ENCODE data around the gene ASB5.

Gene ASB5

DNA sequence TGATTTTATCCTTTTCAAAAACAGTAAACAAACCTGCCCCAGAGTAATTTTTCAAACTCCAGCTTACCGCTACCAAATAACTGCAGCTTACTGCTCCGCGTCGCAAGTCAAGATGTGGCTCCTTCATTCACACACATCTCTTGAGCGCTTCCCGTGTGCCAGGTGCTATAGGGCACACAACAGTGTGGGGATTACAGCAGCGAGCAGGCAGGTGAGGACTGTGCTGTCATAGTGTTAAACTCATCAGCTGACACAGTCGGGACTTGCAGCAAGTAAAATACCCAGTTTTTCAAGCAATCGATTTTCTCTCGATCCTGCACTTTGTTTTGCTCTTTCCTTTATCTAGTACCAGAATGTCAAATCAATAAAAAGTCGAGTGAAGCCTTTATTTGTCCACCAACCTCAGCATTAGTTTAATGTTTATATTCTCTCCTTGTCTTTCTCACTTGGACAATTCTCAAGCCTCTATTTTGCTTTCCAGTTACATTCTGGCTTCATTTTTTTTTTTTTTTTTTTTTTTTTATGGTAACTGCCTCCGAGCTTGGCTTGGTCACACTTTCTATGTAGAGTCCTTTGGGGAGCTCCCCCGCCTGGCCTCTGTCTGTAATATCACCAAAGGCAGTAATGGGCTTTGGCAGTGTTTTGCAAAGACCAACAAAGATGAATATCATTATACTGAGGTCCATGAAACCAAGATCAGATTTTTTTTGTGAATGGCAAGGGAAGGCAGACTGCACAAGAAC lies 8.3 kb upstream of the ASB5 start:
- DNase-seq, result peak; percentile 75

GRCh38 chr4:176276710-176277109 lies 7.7 kb upstream of the ASB5 start:
- DNase-seq, result no peak

DNA sequence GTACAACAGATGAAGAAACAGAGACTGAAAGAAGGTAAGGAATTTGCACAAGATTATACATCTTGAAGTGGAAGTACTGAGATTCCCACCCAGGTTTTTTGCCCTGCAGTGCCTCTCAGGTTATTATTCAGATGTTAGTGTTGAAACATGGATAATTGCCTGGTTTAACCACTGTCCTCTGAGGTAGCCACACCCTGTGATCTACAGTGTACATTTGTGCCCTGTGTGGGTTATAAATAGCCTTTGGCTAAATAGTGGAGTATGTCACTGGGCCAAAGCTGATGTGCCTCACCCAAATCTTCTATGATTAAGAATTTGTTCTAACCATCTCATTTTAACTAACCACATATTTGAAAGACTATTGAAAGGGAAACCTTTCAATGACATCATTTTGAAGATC lies 5.4 kb upstream of the ASB5 start:
- no peak for DNase-seq

- no peak for DNase-seq
Measured at GRCh38 chr4:176273736-176274135, 4.7 kb upstream of the ASB5 start.

DNA sequence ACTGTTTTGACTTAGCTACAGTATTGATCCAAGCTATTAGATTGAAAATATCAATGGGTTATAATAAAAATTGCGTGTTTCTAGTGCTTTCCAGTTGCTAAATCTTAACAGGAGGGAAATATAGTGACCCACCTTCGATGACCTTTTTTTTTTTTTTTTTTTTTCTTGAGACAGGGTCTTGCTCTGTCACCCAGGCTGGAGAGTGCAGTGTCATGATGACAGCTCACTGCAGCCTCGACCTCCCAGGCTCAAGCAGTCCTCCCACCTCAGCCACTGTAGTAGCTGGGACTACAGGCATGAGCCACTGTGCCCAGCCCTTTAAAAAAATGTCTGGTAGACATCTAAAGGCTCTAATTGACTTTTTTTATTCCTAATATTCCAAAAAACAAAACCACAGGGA lies 3.8 kb upstream of the ASB5 start:
- DNase-seq, result no peak

GRCh38 chr4:176271749-176272148 lies 2.7 kb upstream of the ASB5 start:
- DNase-seq, result no peak

- peak; percentile 97 for DNase-seq
Measured at GRCh38 chr4:176270669-176271068, 1.6 kb upstream of the ASB5 start.

DNA sequence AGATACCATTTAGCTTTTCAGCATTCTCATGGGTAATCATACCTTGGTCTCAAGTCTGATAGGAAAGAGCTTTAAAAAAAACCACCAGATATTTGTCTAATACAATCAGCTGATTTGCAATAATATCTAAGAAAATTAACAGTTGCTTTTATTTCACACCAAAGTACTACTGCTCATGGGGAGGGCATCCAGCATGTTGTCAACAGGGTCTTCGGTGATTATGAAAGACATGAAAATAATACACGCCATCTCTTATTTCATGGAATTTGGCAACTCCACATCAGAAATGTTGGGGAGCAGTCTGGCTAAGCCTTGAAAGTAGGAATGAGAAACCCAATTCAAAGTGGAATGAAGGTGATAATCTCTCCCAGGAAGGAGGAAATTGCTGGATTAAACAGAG lies 3.0 kb downstream of the ASB5 start:
- DNase-seq, result no peak

- DNase-seq, result no peak
Measured at GRCh38 chr4:176262243-176262642, 6.8 kb downstream of the ASB5 start.

GRCh38 chr4:176261481-176261880 lies 7.5 kb downstream of the ASB5 start:
- DNase-seq, result no peak

DNA sequence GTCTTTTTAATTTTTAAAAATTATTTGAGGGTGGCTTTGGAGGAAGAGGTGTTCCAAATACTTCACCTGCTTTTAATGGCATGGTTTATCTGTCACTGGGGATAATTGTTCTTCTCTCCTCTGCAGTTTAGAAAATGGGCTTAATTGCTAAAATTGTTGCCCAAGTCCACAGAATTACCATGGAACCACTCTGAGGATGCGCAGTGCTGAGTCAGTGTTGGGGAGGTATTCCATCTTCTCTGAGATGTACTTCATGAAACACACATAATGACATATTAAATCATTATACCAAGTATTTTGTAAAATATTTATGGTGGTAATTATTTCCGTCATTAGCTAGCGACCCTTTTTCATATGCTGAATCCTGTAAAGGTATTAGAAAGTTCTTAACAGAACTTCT lies 8.0 kb downstream of the ASB5 start:
- DNase-seq, result no peak

DNA sequence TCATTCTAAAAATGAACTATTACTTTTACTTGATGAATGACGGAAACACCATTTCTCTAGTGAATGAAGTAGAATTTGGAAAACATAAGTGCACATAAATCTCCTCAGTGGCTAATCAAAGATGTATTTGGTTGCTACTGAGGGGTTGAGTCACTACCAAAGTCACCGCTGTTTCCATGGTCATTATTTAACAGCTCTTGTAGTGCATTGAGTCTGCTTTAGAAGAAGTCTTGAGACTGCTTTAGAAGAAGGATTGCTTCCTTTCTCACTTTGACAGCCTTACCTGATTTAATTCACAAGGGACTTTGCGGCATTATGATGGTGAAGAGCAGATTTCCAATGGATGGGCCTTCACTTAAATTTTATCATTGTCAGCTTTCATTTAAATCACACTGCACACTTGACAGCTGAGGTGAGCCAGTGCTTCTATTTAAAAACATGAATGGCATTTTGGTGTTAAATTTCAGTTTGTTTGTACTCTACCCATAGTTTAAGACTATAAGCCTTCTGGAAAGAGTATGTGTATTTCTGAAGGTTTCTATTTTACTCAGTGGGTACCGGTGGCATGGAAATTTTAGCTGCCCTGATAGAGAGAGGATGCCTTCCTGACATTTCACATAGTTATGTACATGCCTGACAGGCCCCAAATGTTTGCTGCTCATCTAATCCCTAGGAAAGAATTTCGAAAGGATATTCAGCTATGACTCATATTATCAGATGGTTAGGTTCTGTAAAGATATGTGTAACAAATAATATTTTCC lies 9.5 kb downstream of the ASB5 start:
- DNase-seq, result no peak

- DNase-seq, result no peak
Measured at GRCh38 chr4:176258135-176258534, 10.9 kb downstream of the ASB5 start.

GRCh38 chr4:176256921-176257320 lies 12.1 kb downstream of the ASB5 start:
- no peak for DNase-seq

- no peak for DNase-seq
Measured at GRCh38 chr4:176242764-176243347, 26.2 kb downstream of the ASB5 start.

DNA sequence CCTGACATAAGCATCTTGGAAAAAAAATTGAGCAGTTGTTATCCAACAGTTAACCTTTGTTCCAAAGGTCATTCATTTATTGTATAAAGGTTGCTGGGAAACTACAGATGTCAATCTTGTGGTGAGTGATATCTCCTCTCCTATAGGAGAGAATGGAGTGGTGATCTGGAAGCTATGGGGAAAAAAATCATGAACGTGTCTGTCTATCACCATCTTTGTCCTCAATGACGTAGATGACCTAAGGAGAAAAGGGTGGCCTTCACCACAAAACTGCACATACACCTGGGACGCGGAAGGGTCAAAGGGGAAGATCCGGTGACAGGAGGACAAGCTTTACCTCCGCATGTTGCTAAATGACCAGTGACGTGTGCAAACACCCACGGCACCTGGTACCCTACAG lies 27.3 kb downstream of the ASB5 start:
- DNase-seq, result no peak

GRCh38 chr4:176238826-176239225 lies 30.2 kb downstream of the ASB5 start:
- no peak for DNase-seq

DNA sequence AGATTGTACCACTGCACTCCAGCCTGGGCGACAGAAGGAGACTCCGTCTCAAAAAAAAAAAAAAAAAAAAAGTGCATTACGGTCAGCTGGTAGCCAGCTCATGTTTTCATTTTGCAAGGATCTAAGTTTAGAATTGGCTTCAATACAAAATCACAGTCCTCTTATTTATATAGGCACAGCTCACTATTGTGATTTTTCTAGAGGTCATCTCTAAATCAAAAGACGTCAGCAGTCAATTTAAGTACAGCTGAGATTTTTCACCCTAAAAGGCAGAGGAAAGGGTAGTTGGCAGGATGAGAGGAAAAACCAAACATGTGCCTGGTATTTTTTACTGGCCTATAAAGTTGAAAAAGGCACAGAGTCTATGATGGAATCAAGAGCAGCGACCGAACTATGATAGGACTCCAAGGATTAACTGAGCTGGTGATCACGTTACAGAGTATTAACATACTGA lies 30.8 kb downstream of the ASB5 start:
- no peak for DNase-seq

DNA sequence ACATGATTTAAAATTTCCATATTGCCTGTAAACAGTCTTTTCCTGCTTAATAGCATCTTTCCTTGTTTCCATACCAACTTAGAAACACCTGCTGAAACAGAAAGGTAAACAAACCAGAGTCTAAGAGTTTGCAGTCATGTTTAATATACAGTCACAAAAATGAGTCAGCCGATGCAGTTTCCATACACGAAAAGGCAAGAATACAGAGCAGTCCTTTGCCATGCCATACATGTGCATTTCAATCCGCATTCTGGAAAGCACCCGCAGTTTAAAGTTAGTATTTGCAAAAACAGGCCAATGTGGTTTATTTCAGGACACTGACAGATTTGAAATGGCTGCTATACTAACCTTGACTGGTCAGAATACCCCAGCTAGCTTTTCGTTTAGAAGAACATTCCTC lies 32.1 kb downstream of the ASB5 start:
- DNase-seq, result no peak

DNA sequence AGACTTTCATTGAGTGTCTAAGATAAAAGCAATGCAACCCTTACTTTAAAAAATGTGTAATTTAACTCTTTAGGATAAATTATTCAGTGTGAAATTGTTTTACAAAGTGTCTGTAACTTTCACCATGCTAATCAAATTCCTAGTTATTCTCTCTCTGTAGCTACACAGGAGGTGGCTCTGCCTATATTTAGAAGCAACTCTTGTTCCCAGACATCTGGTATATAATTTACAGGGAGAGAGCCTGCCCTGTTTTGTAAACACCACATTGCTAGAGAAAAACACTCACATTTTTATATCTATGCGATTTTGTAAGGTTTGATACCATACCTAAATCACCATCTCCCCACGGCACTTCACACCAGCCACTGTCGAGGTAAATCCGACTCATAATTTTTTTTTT lies 38.2 kb downstream of the ASB5 start:
- no peak for DNase-seq

DNA sequence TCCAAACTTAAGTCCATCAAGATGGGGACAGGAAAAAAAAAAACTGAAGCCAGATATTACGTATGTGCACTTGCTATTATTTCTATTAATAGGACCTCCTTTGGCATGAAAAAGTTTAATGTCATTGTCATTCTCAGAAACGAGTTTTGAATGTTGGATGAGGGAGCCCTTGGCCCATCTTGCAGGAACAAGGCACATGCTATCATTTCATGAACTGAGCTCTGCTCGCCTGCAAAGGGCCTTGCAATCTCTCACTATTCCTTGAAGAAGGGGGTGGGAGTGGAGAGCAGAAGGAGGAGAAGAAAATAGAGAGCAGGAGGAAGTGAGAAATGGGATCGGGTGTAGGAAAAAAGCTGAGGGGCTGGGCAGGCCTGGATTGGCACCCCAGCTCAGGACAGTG lies 39.4 kb downstream of the ASB5 start:
- no peak for DNase-seq

DNA sequence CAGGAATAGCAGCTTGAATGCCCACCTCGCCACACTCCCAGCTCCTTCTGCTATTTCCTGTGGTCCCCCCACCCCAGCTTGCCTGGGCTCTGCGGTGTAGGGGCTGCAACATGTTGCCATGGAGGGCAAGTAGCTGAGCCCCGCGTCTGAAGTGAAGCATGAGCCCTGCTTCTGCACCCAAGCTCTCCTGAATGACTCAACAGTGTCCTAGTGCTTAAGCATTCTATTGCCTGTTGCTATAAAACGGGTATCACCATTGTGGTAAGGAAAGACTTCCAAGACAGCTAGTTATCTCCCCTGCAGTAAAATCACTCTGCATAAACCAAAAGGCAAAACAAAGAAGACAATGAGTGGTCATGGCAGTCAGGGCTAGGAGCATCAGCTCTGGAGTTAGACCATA lies 42.3 kb downstream of the ASB5 start:
- no peak for DNase-seq

DNA sequence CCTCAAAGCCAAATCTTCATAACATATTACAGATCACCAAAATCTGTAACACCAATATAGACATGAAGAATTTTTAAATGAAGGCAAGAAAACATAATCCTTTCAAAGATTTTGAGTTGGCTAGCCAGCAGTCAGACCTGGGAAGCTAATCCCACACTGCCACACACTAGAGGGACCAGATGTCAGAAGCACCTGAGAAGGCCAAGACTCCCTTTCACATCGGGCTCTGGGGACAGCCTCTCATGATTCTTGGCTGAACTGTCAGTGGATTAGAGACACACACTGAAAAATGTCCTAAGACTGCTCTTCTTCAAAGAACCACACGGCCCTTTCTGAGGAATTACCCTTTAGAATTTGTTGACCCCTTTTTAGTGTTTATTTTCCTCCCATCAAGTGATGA lies 45.5 kb downstream of the ASB5 start:
- DNase-seq, result no peak

- no peak for DNase-seq
Measured at GRCh38 chr4:176222149-176222548, 46.9 kb downstream of the ASB5 start.

Measured in islet precursor cell (in vitro differentiated cells).